ENCODE measurements around the gene FOXC1. TPM values are rescaled to one million over a fixed set of nuclear protein-coding genes. Genes with fewer than 3 reads are reported as not detected.

The FOXC1 gene
- total and polyA plus RNA-seq, 2 of the 13 experiments (the other 11 are each of a cell fraction or from before 2014, with no cell fraction given), result 0.44 to 0.55 TPM

- no peak for TF ChIP-seq ZNF770 (CRISPR knock-in tag; IDR thresholded peaks at IDR 0.05)
- TF ChIP-seq ZBTB40 (IDR thresholded peaks at IDR 0.05), result no peak
- TF ChIP-seq ZBTB40 (CRISPR knock-in tag; IDR thresholded peaks at IDR 0.05), result no peak
- no peak for TF ChIP-seq HNF4G (IDR thresholded peaks at IDR 0.05; ENCODE audit: borderline replicate concordance, low read depth, low read length)
- no peak for TF ChIP-seq HNF4G (CRISPR knock-in tag; IDR thresholded peaks at IDR 0.05; ENCODE audit: borderline replicate concordance, low read depth)
- no peak for TF ChIP-seq KDM3A (CRISPR knock-in tag; IDR thresholded peaks at IDR 0.05; ENCODE audit: low read depth)
- no peak for TF ChIP-seq FOXO4 (CRISPR knock-in tag; conservative IDR thresholded peaks at IDR 0.05)
- TF ChIP-seq SMAD9 (CRISPR knock-in tag; IDR thresholded peaks at IDR 0.05), result no peak
- no peak for TF ChIP-seq SSRP1 (CRISPR knock-in tag; IDR thresholded peaks at IDR 0.05)
- TF ChIP-seq DDIT3 (CRISPR knock-in tag; IDR thresholded peaks at IDR 0.05), result no peak
- no peak for TF ChIP-seq ZNF589 (CRISPR knock-in tag; conservative IDR thresholded peaks at IDR 0.05)
- 0 out of 2 replicates have a peak, but pooled peaks have one; percentile 43 for TF ChIP-seq BCL3 (CRISPR knock-in tag; IDR thresholded peaks at IDR 0.05)
- TF ChIP-seq ZNF562 (CRISPR knock-in tag; IDR thresholded peaks at IDR 0.05; ENCODE audit: borderline replicate concordance), result no peak
Measured at GRCh38 chr6:1608222-1609040, 1.3 kb upstream of the FOXC1 start (continued).

Measured in HepG2 (cell line).